Measurements from ENCODE around the gene LHFPL3. TPM values are rescaled to one million over a fixed set of nuclear protein-coding genes. Genes with fewer than 3 reads are reported as not detected.

Gene LHFPL3
- total and polyA plus RNA-seq, 2 experiments from 2014 or later, result 0.24 TPM; not detected in 1

GRCh38 chr7:104933521-104933988 is 605.2 kb downstream of the LHFPL3 start:
- ATAC-seq, result peak; percentile 52
- Mint-ChIP-seq H3K27me3 (ENCODE audit: insufficient read depth, low read depth, poor library complexity) (peaks cover 2% of the 10 kb centered on the region), H3K36me3 (ENCODE audit: low read depth) (no peaks in the 10 kb centered on the region), H3K4me3 (no peak overlapping the region; the same call in 2 of the 3 replicates), H3K9me3 (no peaks in the 10 kb centered on the region; the same call in 2 of the 3 replicates), H3K4me1 (peaks cover 17% of the 10 kb centered on the region), H3K27ac (no peak overlapping the region)
- Histone ChIP-seq H2AFZ (no peak overlapping the region), H3F3A (replicated peaks; ENCODE audit: low read depth) (peaks cover 6% of the 10 kb centered on the region; the same call in 1 of the 2 replicates), H3K4me2 (no peak overlapping the region), H3K79me2 (replicated peaks; ENCODE audit: insufficient read depth) (no peaks in the 10 kb centered on the region), H3K4me3 (no peak overlapping the region), H3K9me2 (ENCODE audit: insufficient read depth) (no peaks in the 10 kb centered on the region), H3K27ac (ENCODE audit: low read depth) (no peak overlapping the region), H3K27me3 (ENCODE audit: insufficient read depth) (no peaks in the 10 kb centered on the region), H3K36me3 (ENCODE audit: insufficient read depth) (no peaks in the 10 kb centered on the region), H3K4me1 (ENCODE audit: insufficient read depth) (peaks cover 7% of the 10 kb centered on the region; the same call in 1 of the 2 replicates), H4K20me1 (replicated peaks; ENCODE audit: insufficient read depth) (no peaks in the 10 kb centered on the region)
- DNase-seq (ENCODE audit: low spot score), result peak; percentile 28
- TF ChIP-seq ZNF331 (CRISPR knock-in tag; IDR thresholded peaks at IDR 0.05; ENCODE audit: low read depth) (no peak), ZNF114 (CRISPR knock-in tag; IDR thresholded peaks at IDR 0.05) (no peak), POLR2AphosphoS5 (IDR thresholded peaks at IDR 0.05; ENCODE audit: low read depth) (no peak), EZH2phosphoT487 (IDR thresholded peaks at IDR 0.05; ENCODE audit: unreplicated experiment) (no peak), NANOG (IDR thresholded peaks at IDR 0.05; ENCODE audit: borderline replicate concordance) (no peak), JUNB (IDR thresholded peaks at IDR 0.05; ENCODE audit: unreplicated experiment) (no peak), EZH2 (IDR thresholded peaks at IDR 0.05; ENCODE audit: low read depth, unreplicated experiment) (no peak), CREB1 (CRISPR knock-in tag; IDR thresholded peaks at IDR 0.05; ENCODE audit: low read depth) (no peak), STAT1 (IDR thresholded peaks at IDR 0.05; ENCODE audit: unreplicated experiment) (no peak)
- TF ChIP-seq, protein P1, sequence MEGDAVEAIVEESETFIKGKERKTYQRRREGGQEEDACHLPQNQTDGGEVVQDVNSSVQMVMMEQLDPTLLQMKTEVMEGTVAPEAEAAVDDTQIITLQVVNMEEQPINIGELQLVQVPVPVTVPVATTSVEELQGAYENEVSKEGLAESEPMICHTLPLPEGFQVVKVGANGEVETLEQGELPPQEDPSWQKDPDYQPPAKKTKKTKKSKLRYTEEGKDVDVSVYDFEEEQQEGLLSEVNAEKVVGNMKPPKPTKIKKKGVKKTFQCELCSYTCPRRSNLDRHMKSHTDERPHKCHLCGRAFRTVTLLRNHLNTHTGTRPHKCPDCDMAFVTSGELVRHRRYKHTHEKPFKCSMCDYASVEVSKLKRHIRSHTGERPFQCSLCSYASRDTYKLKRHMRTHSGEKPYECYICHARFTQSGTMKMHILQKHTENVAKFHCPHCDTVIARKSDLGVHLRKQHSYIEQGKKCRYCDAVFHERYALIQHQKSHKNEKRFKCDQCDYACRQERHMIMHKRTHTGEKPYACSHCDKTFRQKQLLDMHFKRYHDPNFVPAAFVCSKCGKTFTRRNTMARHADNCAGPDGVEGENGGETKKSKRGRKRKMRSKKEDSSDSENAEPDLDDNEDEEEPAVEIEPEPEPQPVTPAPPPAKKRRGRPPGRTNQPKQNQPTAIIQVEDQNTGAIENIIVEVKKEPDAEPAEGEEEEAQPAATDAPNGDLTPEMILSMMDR (conservative IDR thresholded peaks at IDR 0.05; ENCODE audit: low read depth in 2 of 2), result no peak
- TF ChIP-seq, protein P2, sequence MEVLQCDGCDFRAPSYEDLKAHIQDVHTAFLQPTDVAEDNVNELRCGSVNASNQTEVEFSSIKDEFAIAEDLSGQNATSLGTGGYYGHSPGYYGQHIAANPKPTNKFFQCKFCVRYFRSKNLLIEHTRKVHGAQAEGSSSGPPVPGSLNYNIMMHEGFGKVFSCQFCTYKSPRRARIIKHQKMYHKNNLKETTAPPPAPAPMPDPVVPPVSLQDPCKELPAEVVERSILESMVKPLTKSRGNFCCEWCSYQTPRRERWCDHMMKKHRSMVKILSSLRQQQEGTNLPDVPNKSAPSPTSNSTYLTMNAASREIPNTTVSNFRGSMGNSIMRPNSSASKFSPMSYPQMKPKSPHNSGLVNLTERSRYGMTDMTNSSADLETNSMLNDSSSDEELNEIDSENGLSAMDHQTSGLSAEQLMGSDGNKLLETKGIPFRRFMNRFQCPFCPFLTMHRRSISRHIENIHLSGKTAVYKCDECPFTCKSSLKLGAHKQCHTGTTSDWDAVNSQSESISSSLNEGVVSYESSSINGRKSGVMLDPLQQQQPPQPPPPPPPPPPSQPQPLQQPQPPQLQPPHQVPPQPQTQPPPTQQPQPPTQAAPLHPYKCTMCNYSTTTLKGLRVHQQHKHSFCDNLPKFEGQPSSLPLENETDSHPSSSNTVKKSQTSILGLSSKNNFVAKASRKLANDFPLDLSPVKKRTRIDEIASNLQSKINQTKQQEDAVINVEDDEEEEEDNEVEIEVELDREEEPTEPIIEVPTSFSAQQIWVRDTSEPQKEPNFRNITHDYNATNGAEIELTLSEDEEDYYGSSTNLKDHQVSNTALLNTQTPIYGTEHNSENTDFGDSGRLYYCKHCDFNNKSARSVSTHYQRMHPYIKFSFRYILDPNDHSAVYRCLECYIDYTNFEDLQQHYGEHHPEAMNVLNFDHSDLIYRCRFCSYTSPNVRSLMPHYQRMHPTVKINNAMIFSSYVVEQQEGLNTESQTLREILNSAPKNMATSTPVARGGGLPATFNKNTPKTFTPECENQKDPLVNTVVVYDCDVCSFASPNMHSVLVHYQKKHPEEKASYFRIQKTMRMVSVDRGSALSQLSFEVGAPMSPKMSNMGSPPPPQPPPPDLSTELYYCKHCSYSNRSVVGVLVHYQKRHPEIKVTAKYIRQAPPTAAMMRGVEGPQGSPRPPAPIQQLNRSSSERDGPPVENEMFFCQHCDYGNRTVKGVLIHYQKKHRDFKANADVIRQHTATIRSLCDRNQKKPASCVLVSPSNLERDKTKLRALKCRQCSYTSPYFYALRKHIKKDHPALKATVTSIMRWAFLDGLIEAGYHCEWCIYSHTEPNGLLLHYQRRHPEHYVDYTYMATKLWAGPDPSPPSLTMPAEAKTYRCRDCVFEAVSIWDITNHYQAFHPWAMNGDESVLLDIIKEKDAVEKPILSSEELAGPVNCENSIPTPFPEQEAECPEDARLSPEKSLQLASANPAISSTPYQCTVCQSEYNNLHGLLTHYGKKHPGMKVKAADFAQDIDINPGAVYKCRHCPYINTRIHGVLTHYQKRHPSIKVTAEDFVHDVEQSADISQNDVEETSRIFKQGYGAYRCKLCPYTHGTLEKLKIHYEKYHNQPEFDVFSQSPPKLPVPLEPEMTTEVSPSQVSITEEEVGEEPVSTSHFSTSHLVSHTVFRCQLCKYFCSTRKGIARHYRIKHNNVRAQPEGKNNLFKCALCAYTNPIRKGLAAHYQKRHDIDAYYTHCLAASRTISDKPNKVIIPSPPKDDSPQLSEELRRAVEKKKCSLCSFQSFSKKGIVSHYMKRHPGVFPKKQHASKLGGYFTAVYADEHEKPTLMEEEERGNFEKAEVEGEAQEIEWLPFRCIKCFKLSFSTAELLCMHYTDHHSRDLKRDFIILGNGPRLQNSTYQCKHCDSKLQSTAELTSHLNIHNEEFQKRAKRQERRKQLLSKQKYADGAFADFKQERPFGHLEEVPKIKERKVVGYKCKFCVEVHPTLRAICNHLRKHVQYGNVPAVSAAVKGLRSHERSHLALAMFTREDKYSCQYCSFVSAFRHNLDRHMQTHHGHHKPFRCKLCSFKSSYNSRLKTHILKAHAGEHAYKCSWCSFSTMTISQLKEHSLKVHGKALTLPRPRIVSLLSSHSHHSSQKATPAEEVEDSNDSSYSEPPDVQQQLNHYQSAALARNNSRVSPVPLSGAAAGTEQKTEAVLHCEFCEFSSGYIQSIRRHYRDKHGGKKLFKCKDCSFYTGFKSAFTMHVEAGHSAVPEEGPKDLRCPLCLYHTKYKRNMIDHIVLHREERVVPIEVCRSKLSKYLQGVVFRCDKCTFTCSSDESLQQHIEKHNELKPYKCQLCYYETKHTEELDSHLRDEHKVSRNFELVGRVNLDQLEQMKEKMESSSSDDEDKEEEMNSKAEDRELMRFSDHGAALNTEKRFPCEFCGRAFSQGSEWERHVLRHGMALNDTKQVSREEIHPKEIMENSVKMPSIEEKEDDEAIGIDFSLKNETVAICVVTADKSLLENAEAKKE (CRISPR knock-in tag; IDR thresholded peaks at IDR 0.05), result no peak
- TF ChIP-seq, protein P3, sequence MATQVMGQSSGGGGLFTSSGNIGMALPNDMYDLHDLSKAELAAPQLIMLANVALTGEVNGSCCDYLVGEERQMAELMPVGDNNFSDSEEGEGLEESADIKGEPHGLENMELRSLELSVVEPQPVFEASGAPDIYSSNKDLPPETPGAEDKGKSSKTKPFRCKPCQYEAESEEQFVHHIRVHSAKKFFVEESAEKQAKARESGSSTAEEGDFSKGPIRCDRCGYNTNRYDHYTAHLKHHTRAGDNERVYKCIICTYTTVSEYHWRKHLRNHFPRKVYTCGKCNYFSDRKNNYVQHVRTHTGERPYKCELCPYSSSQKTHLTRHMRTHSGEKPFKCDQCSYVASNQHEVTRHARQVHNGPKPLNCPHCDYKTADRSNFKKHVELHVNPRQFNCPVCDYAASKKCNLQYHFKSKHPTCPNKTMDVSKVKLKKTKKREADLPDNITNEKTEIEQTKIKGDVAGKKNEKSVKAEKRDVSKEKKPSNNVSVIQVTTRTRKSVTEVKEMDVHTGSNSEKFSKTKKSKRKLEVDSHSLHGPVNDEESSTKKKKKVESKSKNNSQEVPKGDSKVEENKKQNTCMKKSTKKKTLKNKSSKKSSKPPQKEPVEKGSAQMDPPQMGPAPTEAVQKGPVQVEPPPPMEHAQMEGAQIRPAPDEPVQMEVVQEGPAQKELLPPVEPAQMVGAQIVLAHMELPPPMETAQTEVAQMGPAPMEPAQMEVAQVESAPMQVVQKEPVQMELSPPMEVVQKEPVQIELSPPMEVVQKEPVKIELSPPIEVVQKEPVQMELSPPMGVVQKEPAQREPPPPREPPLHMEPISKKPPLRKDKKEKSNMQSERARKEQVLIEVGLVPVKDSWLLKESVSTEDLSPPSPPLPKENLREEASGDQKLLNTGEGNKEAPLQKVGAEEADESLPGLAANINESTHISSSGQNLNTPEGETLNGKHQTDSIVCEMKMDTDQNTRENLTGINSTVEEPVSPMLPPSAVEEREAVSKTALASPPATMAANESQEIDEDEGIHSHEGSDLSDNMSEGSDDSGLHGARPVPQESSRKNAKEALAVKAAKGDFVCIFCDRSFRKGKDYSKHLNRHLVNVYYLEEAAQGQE (IDR thresholded peaks at IDR 0.05; ENCODE audit: unreplicated experiment), result no peak
- TF ChIP-seq, protein P4, sequence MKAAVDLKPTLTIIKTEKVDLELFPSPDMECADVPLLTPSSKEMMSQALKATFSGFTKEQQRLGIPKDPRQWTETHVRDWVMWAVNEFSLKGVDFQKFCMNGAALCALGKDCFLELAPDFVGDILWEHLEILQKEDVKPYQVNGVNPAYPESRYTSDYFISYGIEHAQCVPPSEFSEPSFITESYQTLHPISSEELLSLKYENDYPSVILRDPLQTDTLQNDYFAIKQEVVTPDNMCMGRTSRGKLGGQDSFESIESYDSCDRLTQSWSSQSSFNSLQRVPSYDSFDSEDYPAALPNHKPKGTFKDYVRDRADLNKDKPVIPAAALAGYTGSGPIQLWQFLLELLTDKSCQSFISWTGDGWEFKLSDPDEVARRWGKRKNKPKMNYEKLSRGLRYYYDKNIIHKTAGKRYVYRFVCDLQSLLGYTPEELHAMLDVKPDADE (IDR thresholded peaks at IDR 0.05), result no peak
